ENCODE results near the gene TAAR5. TPM values are rescaled to one million over a fixed set of nuclear protein-coding genes. Genes with fewer than 3 reads are reported as not detected.

The TAAR5 gene
- polyA plus RNA-seq, 1 experiment: not detected

- POLR2A ChIA-PET: no interaction called here
These were observed 821 bp upstream of the TAAR5 start for GRCh38 chr6:132590362-132590761.

GRCh38 chr6:132587424-132587823 is 2.1 kb downstream of the TAAR5 start:
- Histone ChIP-seq H3K27me3 (ENCODE audit: control insufficient read depth, insufficient read depth, low read length) (peaks cover 1% of the 10 kb centered on the region; the same call in 1 of the 2 replicates), H3K36me3 (ENCODE audit: control insufficient read depth, insufficient read depth, low read length) (no peaks in the 10 kb centered on the region), H3K4me3 (ENCODE audit: low read depth, low read length) (no peak overlapping the region)
- no peak for DNase-seq (ENCODE audit: low read depth)
- POLR2A ChIA-PET: no interaction called here
- CTCF ChIA-PET: no interaction called here
- TF ChIP-seq CTCF (IDR thresholded peaks at IDR 0.05; ENCODE audit: insufficient read depth, low read depth, low read length): no peak

More at GRCh38 chr6:132590362-132590761, 821 bp upstream of the TAAR5 start:
- no peaks in the 10 kb centered on the region; the same call in 1 of the 2 replicates for H3K27me3 ChIP-seq (ENCODE audit: control insufficient read depth, insufficient read depth, low read length)
- no peak overlapping the region for H3K4me3 ChIP-seq (ENCODE audit: low read depth, low read length)
- CTCF ChIA-PET: no interaction called here
- no peak for TF ChIP-seq CTCF (IDR thresholded peaks at IDR 0.05; ENCODE audit: insufficient read depth, low read depth, low read length)
- H3K36me3 ChIP-seq (ENCODE audit: control insufficient read depth, insufficient read depth, low read length): no peaks in the 10 kb centered on the region
- no peak for DNase-seq (ENCODE audit: low read depth)

GRCh38 chr6:132584698-132585097 is 4.8 kb downstream of the TAAR5 start:
- CTCF ChIA-PET: no interaction called here

DNA sequence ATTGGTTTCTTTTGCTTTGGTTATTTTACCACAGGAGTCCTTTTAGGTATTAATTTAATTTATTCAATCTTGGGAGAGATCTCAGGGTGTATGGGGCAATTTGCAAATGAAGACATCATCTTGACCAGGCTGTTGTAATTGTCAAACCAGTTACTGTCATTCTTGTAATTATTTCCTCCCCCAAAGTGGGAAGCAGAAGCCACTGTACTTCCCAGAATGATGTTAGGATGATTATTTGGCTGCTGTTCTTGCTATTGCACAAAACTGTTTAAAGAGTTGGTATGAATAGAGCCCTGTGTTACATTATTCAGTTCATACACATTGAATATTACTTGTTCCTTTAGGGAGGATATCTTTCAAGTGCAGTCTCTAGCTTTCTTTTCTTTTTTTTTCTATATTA is 17.8 kb downstream of the TAAR5 start:
- DNase-seq (ENCODE audit: low read depth): no peak
- CTCF ChIA-PET: interaction anchor here (0.6 kb wide), 1 partner anchor 321 kb away, joined by 3 read pairs; no protein-coding TSS in a partner anchor
- Histone ChIP-seq H3K36me3 (ENCODE audit: control insufficient read depth, insufficient read depth, low read length) (no peaks in the 10 kb centered on the region), H3K4me3 (ENCODE audit: low read depth, low read length) (no peak overlapping the region), H3K27me3 (ENCODE audit: control insufficient read depth, insufficient read depth, low read length) (0 out of 2 replicates have a peak, but pooled peaks cover 4% of the 10 kb centered on the region)
- TF ChIP-seq CTCF (IDR thresholded peaks at IDR 0.05; ENCODE audit: insufficient read depth, low read depth, low read length): no peak
- POLR2A ChIA-PET: no interaction called here

More at GRCh38 chr6:132584698-132585097, 4.8 kb downstream of the TAAR5 start:
- TF ChIP-seq CTCF (IDR thresholded peaks at IDR 0.05; ENCODE audit: insufficient read depth, low read depth, low read length): no peak
- Histone ChIP-seq H3K4me3 (ENCODE audit: low read depth, low read length) (no peak overlapping the region), H3K27me3 (ENCODE audit: control insufficient read depth, insufficient read depth, low read length) (0 out of 2 replicates have a peak, but pooled peaks cover 1% of the 10 kb centered on the region), H3K36me3 (ENCODE audit: control insufficient read depth, insufficient read depth, low read length) (no peaks in the 10 kb centered on the region)
- DNase-seq (ENCODE audit: low read depth): no peak
- POLR2A ChIA-PET: no interaction called here

- CTCF ChIA-PET: no interaction called here
- no peak within 1 kb of the TSS for H3K4me3 ChIP-seq (ENCODE audit: low read depth, low read length)
- POLR2A ChIA-PET: no interaction called here
- no peaks in the 10 kb centered on the region for H3K36me3 ChIP-seq (ENCODE audit: control insufficient read depth, insufficient read depth, low read length)
- TF ChIP-seq CTCF (IDR thresholded peaks at IDR 0.05; ENCODE audit: insufficient read depth, low read depth, low read length): no peak
- DNase-seq (ENCODE audit: low read depth): no peak
- 0 out of 2 replicates have a peak, but pooled peaks cover 4% of the 10 kb centered on the region for H3K27me3 ChIP-seq (ENCODE audit: control insufficient read depth, insufficient read depth, low read length)
These were observed 19.2 kb downstream of the TAAR5 start, which contains the start of gene TAAR6 for GRCh38 chr6:132570221-132570777. TSS of gene TAAR6 (plus strand) at chr6:132570322. CDS start at chr6:132570322, 0 bp downstream.
